ENCODE results near the gene CDK5RAP2.

CDK5RAP2 gene

DNA sequence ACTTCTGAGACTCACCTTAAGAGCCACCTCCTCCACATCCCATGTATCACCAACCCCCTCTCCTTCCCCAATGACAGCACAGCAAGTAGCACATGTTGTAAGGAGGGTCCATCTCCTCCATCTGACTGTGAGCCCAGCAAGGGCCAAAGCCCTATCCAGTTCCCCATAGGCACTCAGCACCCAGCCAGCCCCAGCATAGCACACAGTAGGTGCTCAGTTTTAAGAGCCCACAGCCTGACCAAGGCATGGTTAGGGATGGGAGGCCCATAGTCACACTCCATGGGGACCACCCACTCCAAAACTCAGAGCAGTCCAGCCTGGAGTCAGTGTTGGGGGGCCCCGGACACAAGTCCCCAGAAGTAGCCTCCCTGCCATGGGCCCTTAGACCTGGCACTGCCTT, 205.7 kb downstream of the CDK5RAP2 start:
- TF ChIP-seq SIN3A (IDR thresholded peaks at IDR 0.05; ENCODE audit: borderline replicate concordance, insufficient read depth, low read length), result no peak
- TF ChIP-seq, protein P1, sequence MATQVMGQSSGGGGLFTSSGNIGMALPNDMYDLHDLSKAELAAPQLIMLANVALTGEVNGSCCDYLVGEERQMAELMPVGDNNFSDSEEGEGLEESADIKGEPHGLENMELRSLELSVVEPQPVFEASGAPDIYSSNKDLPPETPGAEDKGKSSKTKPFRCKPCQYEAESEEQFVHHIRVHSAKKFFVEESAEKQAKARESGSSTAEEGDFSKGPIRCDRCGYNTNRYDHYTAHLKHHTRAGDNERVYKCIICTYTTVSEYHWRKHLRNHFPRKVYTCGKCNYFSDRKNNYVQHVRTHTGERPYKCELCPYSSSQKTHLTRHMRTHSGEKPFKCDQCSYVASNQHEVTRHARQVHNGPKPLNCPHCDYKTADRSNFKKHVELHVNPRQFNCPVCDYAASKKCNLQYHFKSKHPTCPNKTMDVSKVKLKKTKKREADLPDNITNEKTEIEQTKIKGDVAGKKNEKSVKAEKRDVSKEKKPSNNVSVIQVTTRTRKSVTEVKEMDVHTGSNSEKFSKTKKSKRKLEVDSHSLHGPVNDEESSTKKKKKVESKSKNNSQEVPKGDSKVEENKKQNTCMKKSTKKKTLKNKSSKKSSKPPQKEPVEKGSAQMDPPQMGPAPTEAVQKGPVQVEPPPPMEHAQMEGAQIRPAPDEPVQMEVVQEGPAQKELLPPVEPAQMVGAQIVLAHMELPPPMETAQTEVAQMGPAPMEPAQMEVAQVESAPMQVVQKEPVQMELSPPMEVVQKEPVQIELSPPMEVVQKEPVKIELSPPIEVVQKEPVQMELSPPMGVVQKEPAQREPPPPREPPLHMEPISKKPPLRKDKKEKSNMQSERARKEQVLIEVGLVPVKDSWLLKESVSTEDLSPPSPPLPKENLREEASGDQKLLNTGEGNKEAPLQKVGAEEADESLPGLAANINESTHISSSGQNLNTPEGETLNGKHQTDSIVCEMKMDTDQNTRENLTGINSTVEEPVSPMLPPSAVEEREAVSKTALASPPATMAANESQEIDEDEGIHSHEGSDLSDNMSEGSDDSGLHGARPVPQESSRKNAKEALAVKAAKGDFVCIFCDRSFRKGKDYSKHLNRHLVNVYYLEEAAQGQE (IDR thresholded peaks at IDR 0.05; ENCODE audit: insufficient read depth in 1 of 2, low read depth in 2 of 2, low read length in 2 of 2), result no peak
- no peak for TF ChIP-seq POLR2AphosphoS5 (IDR thresholded peaks at IDR 0.05; ENCODE audit: low read depth, low read length)
- TF ChIP-seq TAF1 (IDR thresholded peaks at IDR 0.05; ENCODE audit: borderline replicate concordance, insufficient read depth, low read length), result no peak
- no peak for TF ChIP-seq FOXP2 (optimal IDR thresholded peaks at IDR 0.05; ENCODE audit: borderline replicate concordance, extremely low read depth, extremely low read length, insufficient read depth)

DNA sequence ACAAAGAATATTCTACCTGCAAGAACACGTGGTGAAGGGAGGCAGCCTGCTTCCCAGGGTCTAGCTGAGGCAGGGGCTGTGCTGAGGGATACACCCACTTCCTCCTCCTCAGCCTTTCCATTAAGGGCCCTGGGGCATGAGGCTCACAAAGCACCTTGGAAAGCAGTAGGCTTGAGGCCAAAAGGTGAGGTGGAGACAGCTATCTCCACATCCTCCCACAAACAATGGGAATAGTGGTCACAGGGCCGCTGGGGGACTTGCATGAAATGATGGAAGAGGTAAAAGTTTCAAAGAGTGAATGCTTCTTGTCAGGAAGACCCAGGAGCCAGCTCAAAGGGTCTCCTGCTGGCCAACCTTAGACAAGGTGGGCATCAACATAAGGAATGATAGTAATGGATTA, 207.9 kb downstream of the CDK5RAP2 start:
- no peak for TF ChIP-seq FOXP2 (optimal IDR thresholded peaks at IDR 0.05; ENCODE audit: borderline replicate concordance, extremely low read depth, extremely low read length, insufficient read depth)
- TF ChIP-seq, protein P1 (IDR thresholded peaks at IDR 0.05; ENCODE audit: insufficient read depth in 1 of 2, low read depth in 2 of 2, low read length in 2 of 2), result no peak
- no peak for TF ChIP-seq TAF1 (IDR thresholded peaks at IDR 0.05; ENCODE audit: borderline replicate concordance, insufficient read depth, low read length)
- no peak for TF ChIP-seq SIN3A (IDR thresholded peaks at IDR 0.05; ENCODE audit: borderline replicate concordance, insufficient read depth, low read length)
- TF ChIP-seq POLR2AphosphoS5 (IDR thresholded peaks at IDR 0.05; ENCODE audit: low read depth, low read length), result no peak

DNA sequence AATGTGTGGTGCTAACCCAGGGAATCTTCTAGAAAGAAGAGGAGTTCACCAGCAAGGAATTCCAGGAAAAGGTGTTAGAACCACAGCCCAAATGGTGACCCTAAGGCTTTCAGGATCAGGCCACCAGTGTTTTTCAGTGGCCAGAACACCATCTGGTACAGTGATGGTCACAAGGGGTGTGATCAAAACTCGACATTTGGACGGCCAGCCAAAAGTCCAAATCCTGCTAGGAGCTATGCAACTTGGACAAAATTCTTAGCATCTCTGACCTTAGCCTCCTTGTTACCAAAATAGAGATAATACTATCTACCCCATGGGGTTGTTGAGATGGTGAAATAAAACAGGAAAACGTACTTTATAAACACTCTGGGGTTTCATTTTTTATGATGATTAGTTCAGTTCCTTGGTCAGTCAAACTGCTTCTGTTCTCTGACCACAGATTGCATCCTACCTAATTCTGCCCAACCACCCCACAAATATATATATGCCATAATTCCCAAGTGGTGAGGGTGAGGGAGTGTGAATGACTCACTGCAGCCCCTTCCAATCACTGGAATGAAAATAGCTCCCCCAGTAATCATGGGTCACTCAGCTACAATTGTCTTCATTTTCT, 210.3 kb downstream of the CDK5RAP2 start:
- no peak for TF ChIP-seq FOXP2 (optimal IDR thresholded peaks at IDR 0.05; ENCODE audit: borderline replicate concordance, extremely low read depth, extremely low read length, insufficient read depth)
- no peak for TF ChIP-seq SIN3A (IDR thresholded peaks at IDR 0.05; ENCODE audit: borderline replicate concordance, insufficient read depth, low read length)
- TF ChIP-seq POLR2AphosphoS5 (IDR thresholded peaks at IDR 0.05; ENCODE audit: low read depth, low read length), result no peak
- TF ChIP-seq TAF1 (IDR thresholded peaks at IDR 0.05; ENCODE audit: borderline replicate concordance, insufficient read depth, low read length), result no peak
- TF ChIP-seq, protein P1 (IDR thresholded peaks at IDR 0.05; ENCODE audit: insufficient read depth in 1 of 2, low read depth in 2 of 2, low read length in 2 of 2), result no peak

DNA sequence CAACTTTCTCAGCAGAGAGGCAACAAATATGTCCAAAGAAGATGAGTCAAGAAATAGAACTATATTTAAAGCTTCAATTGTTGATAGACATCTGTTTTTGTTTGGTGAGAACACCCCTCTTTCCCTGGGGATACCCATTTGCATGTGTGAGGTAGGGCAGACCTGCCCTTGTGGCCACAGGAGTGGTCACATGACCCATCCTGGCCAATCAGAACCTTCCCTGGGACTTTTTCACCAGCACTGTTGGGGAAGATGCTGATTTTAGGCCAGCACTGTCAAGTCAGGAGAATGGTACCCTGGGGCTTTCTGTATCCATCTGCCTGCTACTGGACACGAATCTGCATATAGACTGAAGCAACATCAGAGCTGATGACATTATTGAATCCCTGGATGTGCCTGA, 211.2 kb downstream of the CDK5RAP2 start:
- TF ChIP-seq, protein P1 (IDR thresholded peaks at IDR 0.05; ENCODE audit: insufficient read depth in 1 of 2, low read depth in 2 of 2, low read length in 2 of 2), result no peak
- TF ChIP-seq SIN3A (IDR thresholded peaks at IDR 0.05; ENCODE audit: borderline replicate concordance, insufficient read depth, low read length), result no peak
- no peak for TF ChIP-seq FOXP2 (optimal IDR thresholded peaks at IDR 0.05; ENCODE audit: borderline replicate concordance, extremely low read depth, extremely low read length, insufficient read depth)

DNA sequence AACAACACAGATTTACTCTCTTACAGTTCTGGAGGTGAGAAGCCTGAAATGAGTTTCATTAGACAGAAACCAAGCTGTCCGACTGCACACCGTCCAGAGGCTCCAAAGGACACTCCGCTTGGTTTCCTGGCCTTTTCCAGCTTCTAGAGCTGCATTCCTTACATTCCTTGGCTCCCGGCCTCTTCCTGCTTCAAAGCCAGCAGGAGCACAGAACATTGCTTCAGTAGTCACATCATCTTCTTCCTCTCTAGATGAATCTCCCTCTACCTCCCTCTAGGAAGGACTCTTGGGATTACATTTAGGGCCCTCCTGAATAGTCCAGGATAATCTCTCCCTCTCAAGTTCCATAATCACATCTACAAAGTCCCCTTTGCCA, 213.3 kb downstream of the CDK5RAP2 start:
- TF ChIP-seq SIN3A (IDR thresholded peaks at IDR 0.05; ENCODE audit: borderline replicate concordance, insufficient read depth, low read length), result no peak

All from PFSK-1 (cell line).